Prostate gland (tissue), 2 donors: ENCODE measurements around the gene LIMS4.
"Not testable (repeated sequence)": the region's sequence is repeated elsewhere in the genome, so short reads cannot be mapped to it uniquely, and the experiment has no call there.

Experiments
- POLR2A ChIP-seq: fragments of 450-650 bp; IDR thresholded peaks from one replicate; pipeline ENCODE4 v1.6.1; 2016; ENCODE audit warnings: antibody characterized with exemption, mild to moderate bottlenecking
- POLR2AphosphoS5 ChIP-seq: sonication (generic); formaldehyde crosslinking; IDR thresholded peaks from one replicate; pipeline ENCODE4 v1.6.1; 2017; ENCODE audit warnings: antibody characterized with exemption
- TF ChIP-seq, protein P1 (sequence below), 4 experiments: fragments of 200-600 bp in 2 of 4; fragments of 450-650 bp in 2 of 4; sonication (generic) in 2 of 4; IDR thresholded peaks; 1 replicate in 3 of 4; 2 replicates in 1 of 4; pipeline ENCODE4 v1.5.1; 2016 to 2019; ENCODE audit warnings: antibody characterized with exemption in 4 of 4, mild to moderate bottlenecking in 2 of 4, moderate library complexity in 2 of 4

DNA sequence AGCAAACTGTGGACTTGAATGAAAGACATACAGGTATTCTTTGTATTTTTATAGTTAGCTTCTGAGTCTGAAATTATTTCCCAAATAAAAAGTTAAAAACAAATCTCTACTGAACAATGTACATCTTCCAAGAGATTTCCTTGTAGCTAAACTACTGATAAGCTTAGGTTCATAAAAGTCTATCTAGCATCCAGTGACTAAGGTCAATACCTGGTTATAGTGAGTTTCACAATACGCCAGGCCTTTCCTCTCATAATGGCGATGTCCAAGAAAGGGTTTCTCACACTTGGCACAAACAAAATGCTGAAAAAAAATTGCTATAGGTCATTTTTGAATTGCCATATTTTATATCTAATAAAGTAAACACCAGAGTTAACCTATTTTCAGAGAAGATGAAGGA is 21.7 kb downstream of the LIMS4 start:
- TF ChIP-seq POLR2AphosphoS5, POLR2A: not testable (repeated sequence)
- TF ChIP-seq, protein P1, sequence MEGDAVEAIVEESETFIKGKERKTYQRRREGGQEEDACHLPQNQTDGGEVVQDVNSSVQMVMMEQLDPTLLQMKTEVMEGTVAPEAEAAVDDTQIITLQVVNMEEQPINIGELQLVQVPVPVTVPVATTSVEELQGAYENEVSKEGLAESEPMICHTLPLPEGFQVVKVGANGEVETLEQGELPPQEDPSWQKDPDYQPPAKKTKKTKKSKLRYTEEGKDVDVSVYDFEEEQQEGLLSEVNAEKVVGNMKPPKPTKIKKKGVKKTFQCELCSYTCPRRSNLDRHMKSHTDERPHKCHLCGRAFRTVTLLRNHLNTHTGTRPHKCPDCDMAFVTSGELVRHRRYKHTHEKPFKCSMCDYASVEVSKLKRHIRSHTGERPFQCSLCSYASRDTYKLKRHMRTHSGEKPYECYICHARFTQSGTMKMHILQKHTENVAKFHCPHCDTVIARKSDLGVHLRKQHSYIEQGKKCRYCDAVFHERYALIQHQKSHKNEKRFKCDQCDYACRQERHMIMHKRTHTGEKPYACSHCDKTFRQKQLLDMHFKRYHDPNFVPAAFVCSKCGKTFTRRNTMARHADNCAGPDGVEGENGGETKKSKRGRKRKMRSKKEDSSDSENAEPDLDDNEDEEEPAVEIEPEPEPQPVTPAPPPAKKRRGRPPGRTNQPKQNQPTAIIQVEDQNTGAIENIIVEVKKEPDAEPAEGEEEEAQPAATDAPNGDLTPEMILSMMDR (IDR thresholded peaks at IDR 0.05), result not testable (repeated sequence)
